Measurements from ENCODE around the gene SLC36A3. TPM values are rescaled to one million over a fixed set of nuclear protein-coding genes. Genes with fewer than 3 reads are reported as not detected.

SLC36A3 gene
- total and polyA plus RNA-seq, 2 of the 8 experiments (the other 6 are each of a cell fraction or from before 2014, with no cell fraction given), result not detected

DNA sequence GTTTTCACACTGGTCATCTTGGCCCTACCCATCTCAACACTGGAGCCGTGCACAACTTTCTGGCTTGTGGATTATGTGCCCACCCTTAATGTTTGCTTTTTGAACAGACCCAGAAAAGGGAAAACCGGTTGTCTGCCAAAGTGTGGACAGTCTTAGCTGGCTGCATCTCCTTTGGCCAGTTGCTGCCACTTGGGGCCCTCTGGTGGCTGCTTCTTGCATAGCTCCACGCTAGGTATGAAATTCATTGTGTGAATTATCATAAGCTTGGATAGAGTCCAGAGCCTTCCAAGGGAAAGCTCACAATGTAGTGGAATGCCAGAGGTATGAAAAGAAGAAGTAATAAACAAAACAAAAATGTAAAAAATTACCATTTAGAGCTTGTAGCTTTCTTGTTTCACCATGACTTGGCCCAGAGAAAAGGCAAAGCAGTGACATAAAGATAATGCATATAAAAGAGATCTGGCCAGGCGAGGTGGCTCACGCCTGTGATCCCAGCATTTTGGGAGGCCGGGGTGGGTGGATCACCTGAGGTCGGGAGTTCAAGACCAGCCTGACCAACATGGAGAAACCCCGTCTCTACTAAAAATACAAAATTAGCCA lies 12.5 kb upstream of the SLC36A3 start (continued):
- TF ChIP-seq, protein P1, sequence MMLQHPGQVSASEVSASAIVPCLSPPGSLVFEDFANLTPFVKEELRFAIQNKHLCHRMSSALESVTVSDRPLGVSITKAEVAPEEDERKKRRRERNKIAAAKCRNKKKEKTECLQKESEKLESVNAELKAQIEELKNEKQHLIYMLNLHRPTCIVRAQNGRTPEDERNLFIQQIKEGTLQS (IDR thresholded peaks at IDR 0.05; ENCODE audit: insufficient read depth, low read depth, low read length), result no peak
- no peak for TF ChIP-seq RFX5 (IDR thresholded peaks at IDR 0.05; ENCODE audit: borderline replicate concordance, low read depth, low read length)
- no peak for TF ChIP-seq POLR2AphosphoS5 (IDR thresholded peaks at IDR 0.05; ENCODE audit: low read depth, low read length)
- TF ChIP-seq, protein P2, sequence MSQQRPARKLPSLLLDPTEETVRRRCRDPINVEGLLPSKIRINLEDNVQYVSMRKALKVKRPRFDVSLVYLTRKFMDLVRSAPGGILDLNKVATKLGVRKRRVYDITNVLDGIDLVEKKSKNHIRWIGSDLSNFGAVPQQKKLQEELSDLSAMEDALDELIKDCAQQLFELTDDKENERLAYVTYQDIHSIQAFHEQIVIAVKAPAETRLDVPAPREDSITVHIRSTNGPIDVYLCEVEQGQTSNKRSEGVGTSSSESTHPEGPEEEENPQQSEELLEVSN (IDR thresholded peaks at IDR 0.05), result no peak
- no peak for TF ChIP-seq TCF12 (IDR thresholded peaks at IDR 0.05; ENCODE audit: low read depth, low read length)
- TF ChIP-seq, protein P3, sequence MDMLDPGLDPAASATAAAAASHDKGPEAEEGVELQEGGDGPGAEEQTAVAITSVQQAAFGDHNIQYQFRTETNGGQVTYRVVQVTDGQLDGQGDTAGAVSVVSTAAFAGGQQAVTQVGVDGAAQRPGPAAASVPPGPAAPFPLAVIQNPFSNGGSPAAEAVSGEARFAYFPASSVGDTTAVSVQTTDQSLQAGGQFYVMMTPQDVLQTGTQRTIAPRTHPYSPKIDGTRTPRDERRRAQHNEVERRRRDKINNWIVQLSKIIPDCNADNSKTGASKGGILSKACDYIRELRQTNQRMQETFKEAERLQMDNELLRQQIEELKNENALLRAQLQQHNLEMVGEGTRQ (IDR thresholded peaks at IDR 0.05; ENCODE audit: low read length), result no peak
- no peak for TF ChIP-seq EGR1 (IDR thresholded peaks at IDR 0.05; ENCODE audit: borderline replicate concordance, low read depth, low read length)
- no peak for TF ChIP-seq SP2 (IDR thresholded peaks at IDR 0.05; ENCODE audit: low read length)
- no peak for TF ChIP-seq RXRA (IDR thresholded peaks at IDR 0.05; ENCODE audit: insufficient read depth, low read depth, low read length)
- TF ChIP-seq SIRT6 (IDR thresholded peaks at IDR 0.05; ENCODE audit: low read length), result no peak
- TF ChIP-seq TAF1 (IDR thresholded peaks at IDR 0.05; ENCODE audit: low read depth, low read length), result no peak
- no peak for TF ChIP-seq CHD2 (IDR thresholded peaks at IDR 0.05; ENCODE audit: low read length)
- TF ChIP-seq KDM5A (IDR thresholded peaks at IDR 0.05; ENCODE audit: low read length), result no peak
- peak; percentile 33; the same call in 1 of the 2 replicates for TF ChIP-seq CREB1 (IDR thresholded peaks at IDR 0.05)
- TF ChIP-seq EP300 (IDR thresholded peaks at IDR 0.05; ENCODE audit: borderline replicate concordance in 1 of 2, low read depth in 2 of 2, low read length in 2 of 2), result no peak
- no peak for TF ChIP-seq GABPA (IDR thresholded peaks at IDR 0.05; ENCODE audit: borderline replicate concordance, insufficient read depth, low read length)
- TF ChIP-seq, protein P4, sequence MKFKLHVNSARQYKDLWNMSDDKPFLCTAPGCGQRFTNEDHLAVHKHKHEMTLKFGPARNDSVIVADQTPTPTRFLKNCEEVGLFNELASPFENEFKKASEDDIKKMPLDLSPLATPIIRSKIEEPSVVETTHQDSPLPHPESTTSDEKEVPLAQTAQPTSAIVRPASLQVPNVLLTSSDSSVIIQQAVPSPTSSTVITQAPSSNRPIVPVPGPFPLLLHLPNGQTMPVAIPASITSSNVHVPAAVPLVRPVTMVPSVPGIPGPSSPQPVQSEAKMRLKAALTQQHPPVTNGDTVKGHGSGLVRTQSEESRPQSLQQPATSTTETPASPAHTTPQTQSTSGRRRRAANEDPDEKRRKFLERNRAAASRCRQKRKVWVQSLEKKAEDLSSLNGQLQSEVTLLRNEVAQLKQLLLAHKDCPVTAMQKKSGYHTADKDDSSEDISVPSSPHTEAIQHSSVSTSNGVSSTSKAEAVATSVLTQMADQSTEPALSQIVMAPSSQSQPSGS (IDR thresholded peaks at IDR 0.05; ENCODE audit: low read length), result no peak
- no peak for TF ChIP-seq FOSL1 (IDR thresholded peaks at IDR 0.05; ENCODE audit: insufficient read depth, low read depth, low read length)
- TF ChIP-seq POU5F1 (IDR thresholded peaks at IDR 0.05; ENCODE audit: low read depth, low read length), result no peak
- TF ChIP-seq TAF7 (optimal IDR thresholded peaks at IDR 0.05; ENCODE audit: borderline replicate concordance, low read depth, low read length), result no peak
- no peak for TF ChIP-seq BACH1 (IDR thresholded peaks at IDR 0.05; ENCODE audit: low read length)

All from H1 (cell line).